ENCODE results near the gene NREP. TPM values are rescaled to one million over a fixed set of nuclear protein-coding genes. Genes with fewer than 3 reads are reported as not detected.

Gene NREP
- total RNA-seq, 1 experiment from 2014 or later: 6.0 TPM

- Histone ChIP-seq H3K36me3 (ENCODE audit: control insufficient read depth in 1 of 2, insufficient read depth in 2 of 2, low read length in 2 of 2) (no peaks in the 10 kb centered on the region), H3K4me1 (ENCODE audit: control insufficient read depth in 1 of 2, insufficient read depth in 2 of 2, low read length in 2 of 2) (no peaks in the 10 kb centered on the region), H3K9ac (ENCODE audit: low read length) (no peak overlapping the region), H4K20me1 (ENCODE audit: insufficient read depth) (no peaks in the 10 kb centered on the region), H3K27me3 (ENCODE audit: insufficient read depth, low read length) (no peaks in the 10 kb centered on the region), H3K27ac (ENCODE audit: low read depth, low read length) (no peak overlapping the region), H3K9me3 (ENCODE audit: control insufficient read depth in 1 of 2, insufficient read depth in 1 of 2, low read depth in 1 of 2, low read length in 2 of 2) (no peaks in the 10 kb centered on the region), H3K4me2 (ENCODE audit: low read length) (no peak overlapping the region), H2AFZ (ENCODE audit: low read depth, low read length, poor library complexity, severe bottlenecking) (no peak overlapping the region), H3K9me2 (ENCODE audit: insufficient read depth) (no peaks in the 10 kb centered on the region), H3K4me3 (replicated peaks in 1 of 2; ENCODE audit: low read depth in 1 of 2, low read length in 2 of 2) (no peak overlapping the region), H3K79me2 (ENCODE audit: insufficient read depth, low read length) (no peaks in the 10 kb centered on the region)
- DNase-seq (ENCODE audit: low read depth, low spot score) (no peak), ATAC-seq (no peak)
- ChIA-PET CTCF (no interaction called here), POLR2A (no interaction called here), RAD21 (ENCODE audit: low non-redundant PET in 1 of 2, low total read pairs in 2 of 2, uncharacterized antibody in 2 of 2, unreplicated experiment in 2 of 2) (no interaction called here)
- intact Hi-C loops (cut with micrococcal nuclease): no loop called here
- TF ChIP-seq EGR1 (IDR thresholded peaks at IDR 0.05; ENCODE audit: low read depth) (no peak), MAX (IDR thresholded peaks at IDR 0.05) (no peak), SP1 (IDR thresholded peaks at IDR 0.05; ENCODE audit: low read depth) (no peak), ELF1 (IDR thresholded peaks at IDR 0.05; ENCODE audit: borderline replicate concordance, low read depth) (no peak)
- no TSS peak for BruUV-seq (replicated peaks)
These were observed 65.5 kb downstream of the NREP start for GRCh38 chr5:111691508-111691907.

- Histone ChIP-seq H3K27ac (ENCODE audit: low read depth, low read length) (no peak overlapping the region), H3K4me3 (replicated peaks in 1 of 2; ENCODE audit: low read depth in 1 of 2, low read length in 2 of 2) (no peak overlapping the region), H3K4me1 (ENCODE audit: control insufficient read depth in 1 of 2, insufficient read depth in 2 of 2, low read length in 2 of 2) (no peaks in the 10 kb centered on the region), H3K27me3 (ENCODE audit: insufficient read depth, low read length) (no peaks in the 10 kb centered on the region), H3K9me2 (ENCODE audit: insufficient read depth) (no peaks in the 10 kb centered on the region), H3K9me3 (ENCODE audit: control insufficient read depth in 1 of 2, insufficient read depth in 1 of 2, low read depth in 1 of 2, low read length in 2 of 2) (no peaks in the 10 kb centered on the region), H3K4me2 (ENCODE audit: low read length) (no peak overlapping the region), H2AFZ (ENCODE audit: low read depth, low read length, poor library complexity, severe bottlenecking) (no peak overlapping the region), H3K36me3 (ENCODE audit: control insufficient read depth in 1 of 2, insufficient read depth in 2 of 2, low read length in 2 of 2) (no peaks in the 10 kb centered on the region), H4K20me1 (ENCODE audit: insufficient read depth) (no peaks in the 10 kb centered on the region), H3K9ac (ENCODE audit: low read length) (no peak overlapping the region), H3K79me2 (ENCODE audit: insufficient read depth, low read length) (no peaks in the 10 kb centered on the region)
- BruUV-seq (replicated peaks): no TSS peak
- intact Hi-C loops (cut with micrococcal nuclease): no loop called here
- no peak for TF ChIP-seq POLR2AphosphoS5 (IDR thresholded peaks at IDR 0.05; ENCODE audit: low read depth, low read length)
- no peak for TF ChIP-seq SIN3A (IDR thresholded peaks at IDR 0.05; ENCODE audit: low read depth)
- no peak for TF ChIP-seq RAD21 (IDR thresholded peaks at IDR 0.05; ENCODE audit: low read depth)
- no peak for TF ChIP-seq SP1 (IDR thresholded peaks at IDR 0.05; ENCODE audit: low read depth)
- no peak for TF ChIP-seq CEBPB (IDR thresholded peaks at IDR 0.05; ENCODE audit: low read depth)
- TF ChIP-seq CBX3 (IDR thresholded peaks at IDR 0.05; ENCODE audit: low read depth): no peak
- TF ChIP-seq FOSL1 (IDR thresholded peaks at IDR 0.05; ENCODE audit: low read depth): no peak
- TF ChIP-seq MAX (IDR thresholded peaks at IDR 0.05): no peak
- no peak for TF ChIP-seq JUND (IDR thresholded peaks at IDR 0.05)
- ATAC-seq (no peak), DNase-seq (ENCODE audit: low read depth, low spot score) (no peak)
- ChIA-PET CTCF (no interaction called here), POLR2A (no interaction called here), RAD21 (ENCODE audit: low non-redundant PET in 1 of 2, low total read pairs in 2 of 2, uncharacterized antibody in 2 of 2, unreplicated experiment in 2 of 2) (no interaction called here)
These were observed 67.5 kb downstream of the NREP start for GRCh38 chr5:111689357-111689935.
